B cell (primary cell): Measurements from ENCODE around the gene BABAM2. TPM values are rescaled to one million over a fixed set of nuclear protein-coding genes. Genes with fewer than 3 reads are reported as not detected.

Experiments
- ATAC-seq: fragments of 200-7000 bp; cut with Tn5 transposase; one replicate; pipeline ENCODE4 v1.10.0; 2021; ENCODE audit warnings: low read depth, mild to moderate bottlenecking, moderate number of reproducible peaks, moderate library complexity
- CTCF ChIA-PET: fragments of 350-600 bp; sonication (Branson Sonifier 250); formaldehyde crosslinking; loops from one replicate; lab custom pipeline; 2021; ENCODE audit warnings: antibody characterized with exemption, inconsistent platforms; lab: Charles Lee
- POLR2A ChIA-PET: fragments of 350-600 bp; sonication (Branson Sonifier 250); formaldehyde crosslinking; loops from one replicate; lab custom pipeline; 2021; ENCODE audit warnings: antibody characterized with exemption; lab: Charles Lee
- DNase-seq: peaks from one replicate; pipeline ENCODE4 v3.0.0; 2013
- H2AFZ ChIP-seq: 2 replicates; pipeline ENCODE4 v1.6.1; 2012; ENCODE audit warnings: mild to moderate bottlenecking, low read depth, low read length; ENCODE audit not compliant: insufficient read depth, poor library complexity, severe bottlenecking
- H3K27ac ChIP-seq, 2 donors: 1 replicate in 1 of 2; 2 replicates in 1 of 2; pipeline ENCODE4 v1.5.1; 2012 to 2013; ENCODE audit warnings: low read length in 2 of 2, mild to moderate bottlenecking in 2 of 2, moderate library complexity in 1 of 2
- H3K27me3 ChIP-seq, 4 experiments: fragments of 200-600 bp in 1 of 4; sonication (generic) in 1 of 4; replicated peaks in 1 of 4; 1 replicate in 2 of 4; 2 replicates in 2 of 4; pipeline versions ENCODE4 v1.6.1 to v1.7.0; 2013 to 2016; ENCODE audit warnings: low read length in 3 of 4, mild to moderate bottlenecking in 2 of 4, mixed read lengths in 1 of 4, moderate library complexity in 1 of 4; ENCODE audit not compliant: insufficient read depth in 4 of 4, control insufficient read depth in 3 of 4; ENCODE audit errors: control extremely low read depth in 1 of 4
- H3K36me3 ChIP-seq, 2 experiments: replicated peaks in 1 of 2; 1 replicate in 1 of 2; 2 replicates in 1 of 2; pipeline versions ENCODE4 v1.6.1 to v1.7.1; 2013; ENCODE audit warnings: low read length in 1 of 2; ENCODE audit not compliant: insufficient read depth in 2 of 2, control insufficient read depth in 1 of 2; ENCODE audit errors: control extremely low read depth in 1 of 2, extremely low read depth in 1 of 2
- H3K4me1 ChIP-seq, 2 donors: fragments of 200-600 bp in 1 of 2; sonication (generic) in 1 of 2; 1 replicate in 1 of 2; 2 replicates in 1 of 2; pipeline versions ENCODE4 v1.5.1 to v1.6.1; 2013 to 2017; ENCODE audit warnings: low read length in 2 of 2; ENCODE audit not compliant: control insufficient read depth in 2 of 2, insufficient read depth in 2 of 2
- H3K4me2 ChIP-seq: replicated peaks from 2 replicates; pipeline ENCODE3; 2012; ENCODE audit warnings: mild to moderate bottlenecking, low read depth, low read length; ENCODE audit not compliant: poor library complexity, severe bottlenecking
- H3K4me3 ChIP-seq, 5 experiments: fragments of 200-600 bp in 1 of 5; sonication (generic) in 1 of 5; 1 replicate in 3 of 5; 2 replicates in 2 of 5; pipeline versions ENCODE4 v1.5.1 to v1.7.0; 2011 to 2016; ENCODE audit warnings: low read length in 4 of 5, mild to moderate bottlenecking in 4 of 5, low read depth in 2 of 5, control low read depth in 1 of 5, moderate library complexity in 1 of 5; ENCODE audit not compliant: insufficient read depth in 1 of 5; ENCODE audit errors: control extremely low read depth in 1 of 5, extremely low read depth in 1 of 5
- H3K79me2 ChIP-seq: fragments of 200-600 bp; sonication (generic); one replicate; pipeline ENCODE4 v1.6.0; 2016; ENCODE audit warnings: low read length; ENCODE audit not compliant: control insufficient read depth, insufficient read depth
- H3K9ac ChIP-seq: fragments of 200-600 bp; sonication (generic); 2 replicates; pipeline ENCODE4 v1.6.1; 2017; ENCODE audit warnings: mild to moderate bottlenecking, low read length, moderate library complexity
- H3K9me3 ChIP-seq, 3 donors: one replicate each; pipeline versions ENCODE4 v1.6.1 to v1.7.1; 2013; ENCODE audit warnings: low read length in 2 of 3; ENCODE audit not compliant: control insufficient read depth in 2 of 3, insufficient read depth in 1 of 3; ENCODE audit errors: control extremely low read depth in 1 of 3
- H4K20me1 ChIP-seq: 2 replicates; pipeline ENCODE4 v1.6.0; 2012; ENCODE audit warnings: mild to moderate bottlenecking, low read length; ENCODE audit not compliant: insufficient read depth, control insufficient read depth, poor library complexity, severe bottlenecking
- H3K27ac Mint-ChIP-seq: one replicate; pipeline ENCODE4 v1.8.0; 2021; ENCODE audit warnings: mixed read lengths
- H3K27me3 Mint-ChIP-seq: one replicate; pipeline ENCODE4 v1.8.0; 2021; ENCODE audit warnings: mixed read lengths
- H3K4me1 Mint-ChIP-seq: one replicate; pipeline ENCODE4 v1.8.0; 2021; ENCODE audit warnings: mixed read lengths
- H3K4me3 Mint-ChIP-seq: one replicate; pipeline ENCODE4 v1.8.0; 2021; ENCODE audit warnings: mixed read lengths
- H3K9me3 Mint-ChIP-seq: one replicate; pipeline ENCODE4 v1.8.0; 2022; ENCODE audit warnings: mixed read lengths; ENCODE audit not compliant: insufficient read depth
- EZH2 ChIP-seq: IDR thresholded peaks from 2 replicates; pipeline ENCODE4 v1.6.1; 2012; ENCODE audit warnings: borderline replicate concordance, low read depth, mild to moderate bottlenecking, moderate library complexity, low read length; ENCODE audit not compliant: insufficient read depth, poor library complexity, severe bottlenecking
- WGBS: methylation state at CpG from one replicate; pipeline ENCODE4 v1.1.5; 2013; ENCODE audit warnings: missing lambda C conversion rate; ENCODE audit not compliant: insufficient coverage; 5-methylcytosine and 5-hydroxymethylcytosine counted together
- intact Hi-C: fragments of 100-400 bp; cut with micrococcal nuclease; formaldehyde crosslinking; loops from one replicate; pipeline ENCODE4 v1.10.0; 2022
- polyA plus RNA-seq: library from polyadenylated mRNA; depleted of rRNA; stranded (reverse); fragments of >200 nt; gene quantifications from 2 replicates; pipeline ENCODE4 v1.2.3, GENCODE V29; 2012
- total RNA-seq, 2 donors: library from RNA; stranded (reverse); fragments of 120-200 nt in 1 of 2; gene quantifications; 1 replicate in 1 of 2; 2 replicates in 1 of 2; pipeline versions ENCODE4 v1.2.3 to v1.2.4, GENCODE V29; 2013 to 2022
- TF ChIP-seq, protein P1 (sequence below): fragments of 200-600 bp; IDR thresholded peaks from one replicate; pipeline ENCODE4 v1.8.0; 2022; ENCODE audit warnings: antibody characterized with exemption, mild to moderate bottlenecking

The BABAM2 gene
- total and polyA plus RNA-seq, 2 donors (not counting 1 experiment from before 2014, with no cell fraction given), result 22.3 to 69.6 TPM

- no peaks in the 10 kb centered on the region for H3K27me3 Mint-ChIP-seq
- Histone ChIP-seq H3K9me3 (no peaks in the 10 kb centered on the region), H3K4me3 (no peak overlapping the region), H4K20me1 (no peaks in the 10 kb centered on the region), H3K4me1 (no peaks in the 10 kb centered on the region), H3K4me2 (no peak overlapping the region), H3K9ac (no peak overlapping the region), H3K27me3 (no peaks in the 10 kb centered on the region), H2AFZ (no peak overlapping the region), H3K79me2 (no peaks in the 10 kb centered on the region), H3K36me3 (no peaks in the 10 kb centered on the region), H3K27ac (no peak overlapping the region)
- TF ChIP-seq, protein P1, sequence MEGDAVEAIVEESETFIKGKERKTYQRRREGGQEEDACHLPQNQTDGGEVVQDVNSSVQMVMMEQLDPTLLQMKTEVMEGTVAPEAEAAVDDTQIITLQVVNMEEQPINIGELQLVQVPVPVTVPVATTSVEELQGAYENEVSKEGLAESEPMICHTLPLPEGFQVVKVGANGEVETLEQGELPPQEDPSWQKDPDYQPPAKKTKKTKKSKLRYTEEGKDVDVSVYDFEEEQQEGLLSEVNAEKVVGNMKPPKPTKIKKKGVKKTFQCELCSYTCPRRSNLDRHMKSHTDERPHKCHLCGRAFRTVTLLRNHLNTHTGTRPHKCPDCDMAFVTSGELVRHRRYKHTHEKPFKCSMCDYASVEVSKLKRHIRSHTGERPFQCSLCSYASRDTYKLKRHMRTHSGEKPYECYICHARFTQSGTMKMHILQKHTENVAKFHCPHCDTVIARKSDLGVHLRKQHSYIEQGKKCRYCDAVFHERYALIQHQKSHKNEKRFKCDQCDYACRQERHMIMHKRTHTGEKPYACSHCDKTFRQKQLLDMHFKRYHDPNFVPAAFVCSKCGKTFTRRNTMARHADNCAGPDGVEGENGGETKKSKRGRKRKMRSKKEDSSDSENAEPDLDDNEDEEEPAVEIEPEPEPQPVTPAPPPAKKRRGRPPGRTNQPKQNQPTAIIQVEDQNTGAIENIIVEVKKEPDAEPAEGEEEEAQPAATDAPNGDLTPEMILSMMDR, result peak; percentile 15
- no peak for TF ChIP-seq EZH2
- no CpG with 5 or more reads among the region's 1 CpG for WGBS
- no peak overlapping the region for H3K4me3 Mint-ChIP-seq
- CTCF ChIA-PET, result no interaction called here
- no peak for DNase-seq
- intact Hi-C loops, result no loop called here
- no peak overlapping the region for H3K27ac Mint-ChIP-seq
- H3K4me1 Mint-ChIP-seq, result no peaks in the 10 kb centered on the region
- POLR2A ChIA-PET, result no interaction called here
- H3K9me3 Mint-ChIP-seq, result no peaks in the 10 kb centered on the region
- ATAC-seq, result no peak
These were observed 338.0 kb downstream of the BABAM2 start for GRCh38 chr2:28228434-28228995.

- Histone ChIP-seq H3K9ac (no peak overlapping the region), H3K9me3 (peaks cover 0 to 1% (median 0%) of the 10 kb centered on the region in 3 donors), H3K27ac (no peak overlapping the region), H3K4me3 (no peak overlapping the region), H2AFZ (no peak overlapping the region), H3K4me1 (no peaks in the 10 kb centered on the region), H3K4me2 (no peak overlapping the region), H4K20me1 (no peaks in the 10 kb centered on the region), H3K79me2 (no peaks in the 10 kb centered on the region), H3K36me3 (no peaks in the 10 kb centered on the region), H3K27me3 (no peaks in the 10 kb centered on the region)
- intact Hi-C loops, result no loop called here
- ChIA-PET POLR2A (no interaction called here), CTCF (no interaction called here)
- Mint-ChIP-seq H3K27ac (no peak overlapping the region), H3K4me3 (no peak overlapping the region), H3K9me3 (no peaks in the 10 kb centered on the region), H3K27me3 (no peaks in the 10 kb centered on the region), H3K4me1 (no peaks in the 10 kb centered on the region)
- ATAC-seq (no peak), DNase-seq (no peak)
- 100% methylated on average over 3 of the region's 4 CpGs for WGBS
- TF ChIP-seq EZH2, result no peak
- TF ChIP-seq, protein P1, result no peak
These were observed 340.6 kb downstream of the BABAM2 start for GRCh38 chr2:28231110-28231631.
